ENCODE data around the gene USP25.

GRCh38 chr21:15688016-15688415, 41.8 kb upstream of the USP25 start:
- TF ChIP-seq CTCF (conservative IDR thresholded peaks at IDR 0.05 in 1 of 2, IDR thresholded peaks at IDR 0.05 in 1 of 2; ENCODE audit: low read depth in 1 of 2, low read length in 2 of 2): no peak
- no peak for TF ChIP-seq EZH2 (IDR thresholded peaks at IDR 0.05; ENCODE audit: low read length, missing control alignments)
